Measurements from ENCODE around the gene GNGT1.

GNGT1 gene

GRCh38 chr7:93943816-93944540, 37.6 kb downstream of the GNGT1 start:
- no peak for TF ChIP-seq ZNF384 (IDR thresholded peaks at IDR 0.05)
- no peak for TF ChIP-seq BHLHE40 (IDR thresholded peaks at IDR 0.05; ENCODE audit: borderline replicate concordance)
- TF ChIP-seq SP1 (IDR thresholded peaks at IDR 0.05): no peak
- TF ChIP-seq ELF4 (IDR thresholded peaks at IDR 0.05): no peak
- TF ChIP-seq FOXM1 (IDR thresholded peaks at IDR 0.05; ENCODE audit: borderline replicate concordance): no peak
- TF ChIP-seq FOXA1 (IDR thresholded peaks at IDR 0.05): no peak
- TF ChIP-seq L3MBTL2 (conservative IDR thresholded peaks at IDR 0.05): no peak
- TF ChIP-seq FOXK2 (IDR thresholded peaks at IDR 0.05): no peak
- no peak for TF ChIP-seq NFRKB (IDR thresholded peaks at IDR 0.05)
- TF ChIP-seq PKNOX1 (IDR thresholded peaks at IDR 0.05): no peak
- no peak for TF ChIP-seq LEF1 (IDR thresholded peaks at IDR 0.05; ENCODE audit: borderline replicate concordance)
- no peak for TF ChIP-seq ARNT (IDR thresholded peaks at IDR 0.05)
- no peak for TF ChIP-seq TARDBP (IDR thresholded peaks at IDR 0.05)
- no peak for TF ChIP-seq CTBP1 (IDR thresholded peaks at IDR 0.05; ENCODE audit: borderline replicate concordance)
- no peak for TF ChIP-seq HDGF (IDR thresholded peaks at IDR 0.05; ENCODE audit: borderline replicate concordance)
- no peak for TF ChIP-seq SUZ12 (IDR thresholded peaks at IDR 0.05)
- DNase-seq (ENCODE audit: extremely low spot score): no peak
- ChIA-PET POLR2A (no interaction called here), CTCF (no interaction called here)

GRCh38 chr7:93944673-93945072, 38.3 kb downstream of the GNGT1 start:
- TF ChIP-seq HDGF (IDR thresholded peaks at IDR 0.05; ENCODE audit: borderline replicate concordance) (no peak), FOXK2 (IDR thresholded peaks at IDR 0.05) (no peak), CTBP1 (IDR thresholded peaks at IDR 0.05; ENCODE audit: borderline replicate concordance) (no peak), PKNOX1 (IDR thresholded peaks at IDR 0.05) (no peak), ELF4 (IDR thresholded peaks at IDR 0.05) (no peak), SUZ12 (IDR thresholded peaks at IDR 0.05) (no peak), NFRKB (IDR thresholded peaks at IDR 0.05) (no peak), SP1 (IDR thresholded peaks at IDR 0.05) (no peak), ARNT (IDR thresholded peaks at IDR 0.05) (no peak), FOXA1 (IDR thresholded peaks at IDR 0.05) (no peak), ZNF384 (IDR thresholded peaks at IDR 0.05) (no peak), FOXM1 (IDR thresholded peaks at IDR 0.05; ENCODE audit: borderline replicate concordance) (no peak), LEF1 (IDR thresholded peaks at IDR 0.05; ENCODE audit: borderline replicate concordance) (no peak), L3MBTL2 (conservative IDR thresholded peaks at IDR 0.05) (no peak), TARDBP (IDR thresholded peaks at IDR 0.05) (no peak), BHLHE40 (IDR thresholded peaks at IDR 0.05; ENCODE audit: borderline replicate concordance) (no peak)
- no peak for DNase-seq (ENCODE audit: extremely low spot score)
- CTCF ChIA-PET: no interaction called here
- POLR2A ChIA-PET: no interaction called here

DNA sequence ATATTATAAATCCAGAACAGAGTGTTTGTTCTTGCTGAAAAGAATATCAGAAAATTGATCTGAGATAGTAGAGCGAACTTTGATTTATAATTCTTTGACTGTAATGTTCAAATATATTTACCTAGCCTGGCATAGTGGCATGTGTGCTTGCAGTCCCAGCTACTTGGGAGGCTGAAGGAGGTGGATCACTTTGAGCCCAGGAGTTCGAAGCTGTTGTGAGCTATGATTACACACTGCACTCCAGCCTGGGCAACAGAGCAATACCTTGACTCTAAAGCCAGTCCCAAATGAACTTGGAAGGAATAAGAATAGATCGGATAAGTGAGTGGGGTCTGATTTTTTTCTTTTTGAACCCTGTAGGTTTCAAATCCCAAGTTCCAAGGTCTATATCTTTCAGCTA, 38.7 kb downstream of the GNGT1 start:
- TF ChIP-seq FOXM1 (IDR thresholded peaks at IDR 0.05; ENCODE audit: borderline replicate concordance) (no peak), FOXA1 (IDR thresholded peaks at IDR 0.05) (no peak), NFRKB (IDR thresholded peaks at IDR 0.05) (no peak), PKNOX1 (IDR thresholded peaks at IDR 0.05) (no peak), L3MBTL2 (conservative IDR thresholded peaks at IDR 0.05) (no peak), HDGF (IDR thresholded peaks at IDR 0.05; ENCODE audit: borderline replicate concordance) (no peak), ZNF384 (IDR thresholded peaks at IDR 0.05) (no peak), SP1 (IDR thresholded peaks at IDR 0.05) (no peak), BHLHE40 (IDR thresholded peaks at IDR 0.05; ENCODE audit: borderline replicate concordance) (no peak), FOXK2 (IDR thresholded peaks at IDR 0.05) (no peak), TARDBP (IDR thresholded peaks at IDR 0.05) (no peak), CTBP1 (IDR thresholded peaks at IDR 0.05; ENCODE audit: borderline replicate concordance) (no peak), LEF1 (IDR thresholded peaks at IDR 0.05; ENCODE audit: borderline replicate concordance) (no peak), ARNT (IDR thresholded peaks at IDR 0.05) (no peak), SUZ12 (IDR thresholded peaks at IDR 0.05) (no peak), ELF4 (IDR thresholded peaks at IDR 0.05) (no peak)
- DNase-seq (ENCODE audit: extremely low spot score): no peak
- POLR2A ChIA-PET: interaction anchor here (0.6 kb wide), 1 partner anchor 627 kb away, joined by 3 read pairs; no protein-coding TSS in a partner anchor
- CTCF ChIA-PET: no interaction called here

DNA sequence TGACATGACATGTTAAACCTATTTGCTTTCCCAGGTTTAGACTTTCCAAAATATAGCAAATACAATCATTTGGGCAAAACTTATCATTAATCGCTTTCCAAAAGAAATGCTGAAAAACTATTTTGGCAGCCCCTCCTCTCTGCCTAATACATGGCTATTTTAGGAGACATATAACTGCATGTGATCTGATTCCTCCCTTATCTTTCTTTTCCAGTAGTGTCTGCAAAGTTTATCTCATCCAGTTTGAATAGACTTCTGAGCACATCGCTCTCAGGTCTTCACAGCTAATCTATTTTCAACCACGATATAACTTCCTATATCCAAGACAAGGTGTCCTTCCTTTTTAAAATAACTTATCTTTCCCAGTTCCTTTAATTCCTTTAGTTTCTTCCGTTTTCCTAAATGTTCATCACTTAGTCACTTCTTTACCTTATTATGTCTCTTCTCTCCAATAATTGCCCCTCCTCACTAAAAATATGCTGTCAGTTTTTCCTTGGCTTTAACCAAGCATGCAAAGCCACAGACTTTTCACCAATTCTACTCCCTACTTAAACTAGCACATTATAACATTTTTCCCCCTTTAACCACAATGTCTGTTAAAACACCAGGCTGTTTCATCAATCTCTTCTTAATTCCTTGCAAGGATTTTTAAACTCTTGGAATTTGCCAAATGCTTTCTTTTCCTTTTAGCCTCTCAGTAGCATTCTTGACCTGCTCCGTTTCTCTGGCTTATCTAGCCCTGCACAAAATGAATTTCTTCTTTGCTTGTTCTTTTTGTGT, 39.6 kb downstream of the GNGT1 start:
- TF ChIP-seq PKNOX1 (IDR thresholded peaks at IDR 0.05) (no peak), ELF4 (IDR thresholded peaks at IDR 0.05) (no peak), TARDBP (IDR thresholded peaks at IDR 0.05) (no peak), ARNT (IDR thresholded peaks at IDR 0.05) (no peak), LEF1 (IDR thresholded peaks at IDR 0.05; ENCODE audit: borderline replicate concordance) (no peak), FOXM1 (IDR thresholded peaks at IDR 0.05; ENCODE audit: borderline replicate concordance) (no peak), NFRKB (IDR thresholded peaks at IDR 0.05) (no peak), ZNF384 (IDR thresholded peaks at IDR 0.05) (no peak), FOXA1 (IDR thresholded peaks at IDR 0.05) (no peak), BHLHE40 (IDR thresholded peaks at IDR 0.05; ENCODE audit: borderline replicate concordance) (no peak)
- ChIA-PET POLR2A (interaction anchor here (0.6 kb wide), 1 partner anchor 626 kb away, joined by 3 read pairs; no protein-coding TSS in a partner anchor), CTCF (no interaction called here)
- DNase-seq (ENCODE audit: extremely low spot score): no peak

GRCh38 chr7:93948106-93948505, 41.7 kb downstream of the GNGT1 start:
- ChIA-PET POLR2A (no interaction called here), CTCF (no interaction called here)
- TF ChIP-seq SP1 (IDR thresholded peaks at IDR 0.05) (no peak), FOXA1 (IDR thresholded peaks at IDR 0.05) (no peak), FOXK2 (IDR thresholded peaks at IDR 0.05) (no peak), NFRKB (IDR thresholded peaks at IDR 0.05) (no peak), CTBP1 (IDR thresholded peaks at IDR 0.05; ENCODE audit: borderline replicate concordance) (no peak), FOXM1 (IDR thresholded peaks at IDR 0.05; ENCODE audit: borderline replicate concordance) (no peak), BHLHE40 (IDR thresholded peaks at IDR 0.05; ENCODE audit: borderline replicate concordance) (no peak), PKNOX1 (IDR thresholded peaks at IDR 0.05) (no peak)
- no peak for DNase-seq (ENCODE audit: extremely low spot score)

Measured in HEK293T (cell line).